Thymus (tissue), 11 donors: ENCODE measurements around the gene ZC3H18. TPM values are rescaled to one million over a fixed set of nuclear protein-coding genes. Genes with fewer than 3 reads are reported as not detected.

Experiments
- DNase-seq, 9 donors: peaks; one replicate each; pipeline ENCODE4 v3.0.0-alpha.2; 2013; ENCODE audit warnings: low spot score in 9 of 9, low read depth in 6 of 9, missing footprints in 1 of 9
- H3K27ac ChIP-seq, 2 donors: one replicate each; pipeline ENCODE4 v1.5.1; 2013; ENCODE audit warnings: control low read depth in 1 of 2, low read depth in 1 of 2, low read length in 1 of 2, mild to moderate bottlenecking in 1 of 2, moderate library complexity in 1 of 2
- H3K27me3 ChIP-seq, 2 donors: one replicate each; pipeline ENCODE4 v1.5.1; 2013; ENCODE audit warnings: low read length in 1 of 2; ENCODE audit not compliant: control insufficient read depth in 2 of 2, insufficient read depth in 1 of 2
- H3K36me3 ChIP-seq, 2 donors: one replicate each; pipeline ENCODE4 v1.5.1; 2013; ENCODE audit warnings: low read length in 1 of 2, mild to moderate bottlenecking in 1 of 2, moderate library complexity in 1 of 2; ENCODE audit not compliant: control insufficient read depth in 2 of 2, insufficient read depth in 2 of 2
- H3K4me1 ChIP-seq, 2 donors: one replicate each; pipeline ENCODE4 v1.5.1; 2013; ENCODE audit warnings: low read length in 2 of 2; ENCODE audit not compliant: control insufficient read depth in 2 of 2, insufficient read depth in 2 of 2
- H3K4me3 ChIP-seq, 2 donors: one replicate each; pipeline ENCODE4 v1.5.1; 2013; ENCODE audit warnings: low read length in 2 of 2, control low read depth in 1 of 2, mild to moderate bottlenecking in 1 of 2
- H3K9me3 ChIP-seq, 2 donors: one replicate each; pipeline ENCODE4 v1.5.1; 2013; ENCODE audit warnings: low read length in 1 of 2, mild to moderate bottlenecking in 1 of 2; ENCODE audit not compliant: control insufficient read depth in 2 of 2, insufficient read depth in 1 of 2
- WGBS: extraction: QIAGEN DNeasy Blood & Tissue Kit; methylation state at CpG from one replicate; pipeline ENCODE4 v1.1.7; 2013; 5-methylcytosine and 5-hydroxymethylcytosine counted together
- polyA plus RNA-seq: library from polyadenylated mRNA; stranded (reverse); fragments of 200-250 nt; gene quantifications from one replicate; pipeline ENCODE4 v1.2.3, GENCODE V29; 2013
- total RNA-seq: library from RNA; stranded (reverse); fragments of 120-200 nt; gene quantifications from one replicate; pipeline ENCODE4 v1.2.4, GENCODE V29; 2013
- donor health status: healthy.

The ZC3H18 gene
- total and polyA plus RNA-seq, 2 donors = 11.2 to 28.9 TPM

- Histone ChIP-seq H3K4me1 (peaks cover 0 to 4% of the 10 kb centered on the region in 2 donors), H3K27ac (no peak overlapping the region), H3K27me3 (peaks cover 17 to 34% of the 10 kb centered on the region in 2 donors), H3K4me3 (no peak overlapping the region), H3K9me3 (peaks cover 5 to 11% of the 10 kb centered on the region in 2 donors), H3K36me3 (peaks cover 14 to 33% of the 10 kb centered on the region in 2 donors)
- 94% methylated on average over 58 of the region's 58 CpGs for WGBS
- no peak for DNase-seq
Observed at GRCh38 chr16:88642881-88643643, 72.9 kb downstream of the ZC3H18 start.

- 96% methylated on average over 9 of the region's 9 CpGs for WGBS
- no peaks in the 10 kb centered on the region for H3K4me1 ChIP-seq
- DNase-seq = no peak
- H3K36me3 ChIP-seq = peaks cover 14 to 33% of the 10 kb centered on the region in 2 donors
- no peak overlapping the region for H3K4me3 ChIP-seq
- peaks cover 2 to 6% of the 10 kb centered on the region in 2 donors for H3K9me3 ChIP-seq
- H3K27ac ChIP-seq = no peak overlapping the region
- peaks cover 14 to 29% of the 10 kb centered on the region in 2 donors for H3K27me3 ChIP-seq
Observed at GRCh38 chr16:88643644-88643932, 73.4 kb downstream of the ZC3H18 start.

GRCh38 chr16:88645455-88645854 is 75.3 kb downstream of the ZC3H18 start:
- WGBS = 93% methylated on average over 16 of the region's 16 CpGs
- Histone ChIP-seq H3K9me3 (peaks cover 2 to 3% of the 10 kb centered on the region in 2 donors), H3K27ac (no peak overlapping the region), H3K36me3 (peaks cover 14 to 36% of the 10 kb centered on the region in 2 donors), H3K4me3 (no peak overlapping the region), H3K27me3 (peaks cover 5 to 10% of the 10 kb centered on the region in 2 donors), H3K4me1 (peaks cover 8 to 12% of the 10 kb centered on the region in 2 donors)
- no peak for DNase-seq

GRCh38 chr16:88645941-88646340 is 75.7 kb downstream of the ZC3H18 start:
- peaks cover 14 to 36% of the 10 kb centered on the region in 2 donors for H3K36me3 ChIP-seq
- peaks cover 2 to 3% of the 10 kb centered on the region in 2 donors for H3K9me3 ChIP-seq
- H3K4me1 ChIP-seq = peaks cover 8 to 12% of the 10 kb centered on the region in 2 donors
- DNase-seq = no peak
- 95% methylated on average over 23 of the region's 23 CpGs for WGBS
- H3K27ac ChIP-seq = no peak overlapping the region
- H3K4me3 ChIP-seq = no peak overlapping the region
- peaks cover under 1 to 5% of the 10 kb centered on the region in 2 donors for H3K27me3 ChIP-seq

- 97% methylated on average over 28 of the region's 28 CpGs for WGBS
- no peak for DNase-seq
Observed at GRCh38 chr16:88646345-88647034, 76.3 kb downstream of the ZC3H18 start.

GRCh38 chr16:88647178-88648070 is 77.2 kb downstream of the ZC3H18 start:
- Histone ChIP-seq H3K4me1 (peaks cover 13 to 23% of the 10 kb centered on the region in 2 donors), H3K4me3 (no peak overlapping the region), H3K36me3 (peaks cover 18 to 36% of the 10 kb centered on the region in 2 donors), H3K27me3 (no peaks in the 10 kb centered on the region), H3K9me3 (peaks cover 0 to 1% of the 10 kb centered on the region in 2 donors), H3K27ac (no peak overlapping the region)
- 97% methylated on average over 22 of the region's 22 CpGs for WGBS
- DNase-seq = no peak

More at GRCh38 chr16:88646345-88647034, 76.3 kb downstream of the ZC3H18 start:
- Histone ChIP-seq H3K27me3 (no peaks in the 10 kb centered on the region), H3K9me3 (peaks cover 1 to 3% of the 10 kb centered on the region in 2 donors), H3K36me3 (peaks cover 14 to 36% of the 10 kb centered on the region in 2 donors), H3K4me1 (peaks cover 13 to 18% of the 10 kb centered on the region in 2 donors), H3K27ac (no peak overlapping the region), H3K4me3 (no peak overlapping the region)

- 91% methylated on average over 20 of the region's 20 CpGs for WGBS
Observed at GRCh38 chr16:88649195-88649923, 79.2 kb downstream of the ZC3H18 start.

More at GRCh38 chr16:88649195-88649923, 79.2 kb downstream of the ZC3H18 start:
- H3K27ac ChIP-seq = no peak overlapping the region
- H3K9me3 ChIP-seq = peaks cover 0 to under 1% of the 10 kb centered on the region in 2 donors
- no peak for DNase-seq
- no peaks in the 10 kb centered on the region for H3K27me3 ChIP-seq
- H3K4me3 ChIP-seq = peak overlapping the region; percentile 63 to 85
- peaks cover 13 to 23% of the 10 kb centered on the region in 2 donors for H3K4me1 ChIP-seq
- peaks cover 12 to 30% of the 10 kb centered on the region in 2 donors for H3K36me3 ChIP-seq
